ENCODE data around the gene LPCAT3. TPM values are rescaled to one million over a fixed set of nuclear protein-coding genes. Genes with fewer than 3 reads are reported as not detected.
A peak's percentile ranks its signal among the peaks of the same experiment; 100 is the strongest.

LPCAT3 gene
- total RNA-seq, 3 donors from 2014 or later, result 79.8 to 121 (median 102) TPM

DNA sequence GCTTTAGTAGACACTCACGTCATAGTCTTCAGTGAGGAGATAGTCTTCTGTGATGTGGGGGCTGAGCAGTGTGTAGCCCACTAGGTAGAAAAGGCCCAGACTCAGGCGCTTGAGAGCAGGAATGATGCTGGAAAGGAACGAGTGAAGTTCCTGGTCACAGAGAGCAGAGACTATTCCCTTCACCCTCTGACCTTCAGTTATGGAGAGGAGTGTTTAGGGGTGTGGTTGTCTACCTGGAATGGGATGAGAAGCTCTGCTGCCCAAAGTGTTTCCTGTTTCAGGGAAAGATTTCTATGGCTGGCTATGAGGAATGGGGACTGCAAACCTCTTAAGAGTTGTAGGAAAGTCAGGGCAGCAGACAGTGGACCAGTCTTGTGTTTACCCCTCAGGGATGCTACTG, 38.8 kb downstream of the LPCAT3 start:
- no peak for DNase-seq
- H3K4me1 ChIP-seq (ENCODE audit: low read depth), result peaks cover 5% of the 10 kb centered on the region
- H3K36me3 ChIP-seq (ENCODE audit: low read depth), result no peaks in the 10 kb centered on the region
- no peak overlapping the region for H3K4me3 ChIP-seq
- intact Hi-C loops (cut with DNase I, micrococcal nuclease), result no loop called here
- TF ChIP-seq, protein P1, sequence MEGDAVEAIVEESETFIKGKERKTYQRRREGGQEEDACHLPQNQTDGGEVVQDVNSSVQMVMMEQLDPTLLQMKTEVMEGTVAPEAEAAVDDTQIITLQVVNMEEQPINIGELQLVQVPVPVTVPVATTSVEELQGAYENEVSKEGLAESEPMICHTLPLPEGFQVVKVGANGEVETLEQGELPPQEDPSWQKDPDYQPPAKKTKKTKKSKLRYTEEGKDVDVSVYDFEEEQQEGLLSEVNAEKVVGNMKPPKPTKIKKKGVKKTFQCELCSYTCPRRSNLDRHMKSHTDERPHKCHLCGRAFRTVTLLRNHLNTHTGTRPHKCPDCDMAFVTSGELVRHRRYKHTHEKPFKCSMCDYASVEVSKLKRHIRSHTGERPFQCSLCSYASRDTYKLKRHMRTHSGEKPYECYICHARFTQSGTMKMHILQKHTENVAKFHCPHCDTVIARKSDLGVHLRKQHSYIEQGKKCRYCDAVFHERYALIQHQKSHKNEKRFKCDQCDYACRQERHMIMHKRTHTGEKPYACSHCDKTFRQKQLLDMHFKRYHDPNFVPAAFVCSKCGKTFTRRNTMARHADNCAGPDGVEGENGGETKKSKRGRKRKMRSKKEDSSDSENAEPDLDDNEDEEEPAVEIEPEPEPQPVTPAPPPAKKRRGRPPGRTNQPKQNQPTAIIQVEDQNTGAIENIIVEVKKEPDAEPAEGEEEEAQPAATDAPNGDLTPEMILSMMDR (IDR thresholded peaks at IDR 0.05), result no peak
- H3K9me3 ChIP-seq, result no peaks in the 10 kb centered on the region
- peak; percentile 63 for ATAC-seq

DNA sequence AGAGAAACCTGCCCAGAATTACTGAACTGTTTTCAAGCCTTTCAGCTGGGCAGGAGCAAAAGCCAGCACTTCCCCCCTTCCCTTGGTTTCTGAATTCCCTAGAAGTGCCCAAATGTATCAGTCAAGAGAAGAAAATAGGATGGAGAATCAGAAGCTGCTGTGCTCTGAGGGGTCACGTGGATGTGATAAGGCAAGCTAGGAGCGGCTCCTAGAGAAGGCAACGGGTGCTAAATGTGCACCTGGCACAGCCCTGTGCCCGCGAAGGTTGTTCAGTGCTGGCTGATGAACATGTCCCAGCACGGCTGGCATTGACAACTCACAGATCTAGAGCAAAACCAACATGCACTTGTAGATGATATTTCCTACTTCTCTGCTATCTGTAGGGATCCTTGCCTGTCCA, 39.3 kb downstream of the LPCAT3 start:
- TF ChIP-seq, protein P1 (IDR thresholded peaks at IDR 0.05), result no peak
- peak; percentile 28 for ATAC-seq
- no peaks in the 10 kb centered on the region for H3K9me3 ChIP-seq
- H3K36me3 ChIP-seq (ENCODE audit: low read depth), result no peaks in the 10 kb centered on the region
- peaks cover 5% of the 10 kb centered on the region for H3K4me1 ChIP-seq (ENCODE audit: low read depth)
- no peak overlapping the region for H3K4me3 ChIP-seq
- DNase-seq, result no peak
- intact Hi-C loops (cut with DNase I, micrococcal nuclease), result no loop called here

DNA sequence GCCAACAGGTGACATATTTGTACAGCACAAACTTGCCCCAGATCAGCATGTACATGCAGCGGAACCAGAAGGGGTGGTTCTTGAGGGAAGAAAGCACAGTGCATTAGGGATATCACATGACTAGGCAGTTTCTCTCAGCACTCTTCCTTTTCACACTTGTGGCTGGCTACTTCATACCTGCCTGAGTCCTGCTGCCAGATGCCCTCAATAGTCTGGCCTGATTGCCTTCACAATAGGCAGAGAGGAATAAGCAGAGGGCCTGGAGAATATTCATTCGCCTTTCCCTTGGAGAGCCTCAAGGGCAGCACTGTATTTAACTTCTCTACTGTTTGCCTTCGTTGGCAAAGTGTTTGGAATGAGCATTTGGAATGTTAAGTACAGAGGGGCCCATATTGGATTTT, 39.7 kb downstream of the LPCAT3 start:
- H3K4me3 ChIP-seq, result no peak overlapping the region
- H3K36me3 ChIP-seq (ENCODE audit: low read depth), result no peaks in the 10 kb centered on the region
- TF ChIP-seq, protein P1 (IDR thresholded peaks at IDR 0.05), result no peak
- DNase-seq (no peak), ATAC-seq (no peak)
- intact Hi-C loops (cut with DNase I, micrococcal nuclease), result no loop called here
- H3K4me1 ChIP-seq (ENCODE audit: low read depth), result peaks cover 5% of the 10 kb centered on the region
- no peaks in the 10 kb centered on the region for H3K9me3 ChIP-seq

DNA sequence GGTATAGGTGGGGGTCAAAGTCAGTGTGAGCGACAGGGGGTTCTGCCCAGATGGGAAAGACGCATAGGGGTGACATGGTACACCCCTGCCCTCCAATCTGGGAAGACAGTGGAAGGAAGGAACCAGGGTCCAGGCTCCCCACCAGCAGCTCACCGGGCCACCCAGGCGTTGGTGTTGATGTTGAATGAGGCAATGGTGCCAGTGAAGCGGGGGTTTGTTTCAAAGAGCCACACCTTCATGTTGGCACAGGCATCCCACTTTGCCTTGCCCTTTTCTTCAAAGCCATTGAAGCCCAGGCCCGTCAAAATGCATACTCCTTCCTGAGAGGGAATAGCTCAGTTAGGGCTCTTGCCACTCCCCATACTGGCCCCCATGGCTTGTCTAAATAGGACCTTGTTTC, 40.1 kb downstream of the LPCAT3 start:
- DNase-seq, result no peak
- Histone ChIP-seq H3K36me3 (ENCODE audit: low read depth) (no peaks in the 10 kb centered on the region), H3K9me3 (no peaks in the 10 kb centered on the region), H3K4me1 (ENCODE audit: low read depth) (peaks cover 5% of the 10 kb centered on the region), H3K4me3 (no peak overlapping the region)
- ATAC-seq, result no peak
- intact Hi-C loops (cut with DNase I, micrococcal nuclease), result no loop called here
- TF ChIP-seq, protein P1 (IDR thresholded peaks at IDR 0.05), result no peak

DNA sequence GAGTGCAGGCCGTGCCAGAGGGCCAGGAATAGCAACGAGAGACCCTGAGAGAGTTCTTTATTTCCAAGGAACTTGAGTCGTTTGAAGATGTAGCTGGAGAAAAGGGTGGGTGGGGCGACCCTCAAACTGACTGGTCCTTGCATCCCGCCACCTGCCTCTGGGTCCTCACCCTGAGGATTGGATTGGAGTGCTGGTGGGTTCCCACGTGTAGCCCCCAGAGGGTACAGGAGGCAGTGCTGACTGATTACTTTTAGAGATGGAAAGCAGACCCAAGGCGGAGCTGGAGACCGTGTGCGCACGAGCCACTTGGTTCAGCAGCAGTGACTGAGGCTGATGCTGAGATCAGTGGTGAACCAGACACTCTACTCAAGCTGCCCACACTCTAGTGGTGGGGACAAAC, 40.6 kb downstream of the LPCAT3 start:
- TF ChIP-seq, protein P1 (IDR thresholded peaks at IDR 0.05), result no peak
- Histone ChIP-seq H3K36me3 (ENCODE audit: low read depth) (no peaks in the 10 kb centered on the region), H3K9me3 (no peaks in the 10 kb centered on the region), H3K4me3 (no peak overlapping the region), H3K4me1 (ENCODE audit: low read depth) (peaks cover 5% of the 10 kb centered on the region)
- ATAC-seq, result no peak
- no peak for DNase-seq
- intact Hi-C loops (cut with DNase I, micrococcal nuclease), result no loop called here
